Muscle layer of duodenum (tissue), 2 donors: ENCODE measurements around the gene PAN2.
"Not testable (repeated sequence)": the region's sequence is repeated elsewhere in the genome, so short reads cannot be mapped to it uniquely, and the experiment has no call there.

ENCODE experiments used
- H3K27ac ChIP-seq: one replicate; pipeline ENCODE4 v1.7.0; 2013; ENCODE audit warnings: mild to moderate bottlenecking, low read length
- H3K27me3 ChIP-seq: one replicate; pipeline ENCODE4 v1.7.0; 2013; ENCODE audit warnings: low read depth, mild to moderate bottlenecking, control low read depth, low read length
- H3K36me3 ChIP-seq, 2 donors: one replicate each; pipeline ENCODE4 v1.7.0; 2013; ENCODE audit warnings: low read length in 2 of 2, control low read depth in 1 of 2, mild to moderate bottlenecking in 1 of 2; ENCODE audit not compliant: insufficient read depth in 2 of 2, control insufficient read depth in 1 of 2
- H3K4me1 ChIP-seq, 2 donors: one replicate each; pipeline ENCODE4 v1.7.0; 2013; ENCODE audit warnings: low read length in 2 of 2, mild to moderate bottlenecking in 2 of 2, control low read depth in 1 of 2, moderate library complexity in 1 of 2; ENCODE audit not compliant: insufficient read depth in 2 of 2, control insufficient read depth in 1 of 2
- H3K4me3 ChIP-seq, 2 donors: one replicate each; pipeline ENCODE4 v1.7.0; 2013; ENCODE audit warnings: low read length in 2 of 2, low read depth in 1 of 2, mild to moderate bottlenecking in 1 of 2
- H3K9me3 ChIP-seq, 2 donors: one replicate each; pipeline ENCODE4 v1.7.0; 2013; ENCODE audit warnings: low read length in 2 of 2, control low read depth in 1 of 2, mild to moderate bottlenecking in 1 of 2; ENCODE audit not compliant: control insufficient read depth in 1 of 2
- donor health status: healthy.

Gene PAN2

DNA sequence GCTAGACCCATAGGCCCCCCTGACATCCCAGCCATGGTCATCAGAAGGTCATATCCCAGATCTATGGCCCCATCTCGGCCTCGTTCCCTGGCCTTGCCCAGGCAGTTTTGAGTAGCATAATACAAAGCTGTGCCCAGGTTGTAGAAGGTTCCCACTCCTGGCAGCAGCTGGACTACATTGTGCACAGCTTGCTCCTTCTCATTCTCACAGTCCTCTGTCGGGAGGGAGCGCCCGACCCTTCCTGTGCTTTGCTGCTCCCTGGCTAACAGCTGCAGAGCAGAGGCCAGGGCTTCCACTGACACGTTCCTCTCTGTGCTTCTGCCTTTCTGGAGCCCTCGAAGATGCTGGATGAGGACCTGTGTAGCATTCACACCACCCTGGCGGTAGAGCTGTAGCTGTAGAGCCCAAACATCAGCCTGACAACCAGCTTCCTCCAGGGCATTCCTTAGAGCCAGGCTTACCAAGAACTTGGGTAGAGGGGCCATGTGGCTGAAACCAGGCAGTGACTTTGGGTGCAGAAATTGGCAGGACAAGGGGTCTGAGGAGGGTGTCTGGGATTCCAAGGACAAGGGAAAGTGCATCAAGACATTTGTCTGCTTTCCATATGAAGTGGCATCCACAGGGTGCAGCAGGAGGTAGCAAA lies 27.8 kb upstream of the PAN2 start:
- H3K27me3 ChIP-seq = no peaks in the 10 kb centered on the region
- H3K27ac ChIP-seq = no peak overlapping the region
- H3K4me3 ChIP-seq = peak overlapping the region in 1 of 2 donors; percentile 97
- peaks cover 0 to 12% of the 10 kb centered on the region in 2 donors for H3K4me1 ChIP-seq
- H3K9me3 ChIP-seq = no peaks in the 10 kb centered on the region
- H3K36me3 ChIP-seq = peaks cover 0 to 4% of the 10 kb centered on the region in 2 donors

DNA sequence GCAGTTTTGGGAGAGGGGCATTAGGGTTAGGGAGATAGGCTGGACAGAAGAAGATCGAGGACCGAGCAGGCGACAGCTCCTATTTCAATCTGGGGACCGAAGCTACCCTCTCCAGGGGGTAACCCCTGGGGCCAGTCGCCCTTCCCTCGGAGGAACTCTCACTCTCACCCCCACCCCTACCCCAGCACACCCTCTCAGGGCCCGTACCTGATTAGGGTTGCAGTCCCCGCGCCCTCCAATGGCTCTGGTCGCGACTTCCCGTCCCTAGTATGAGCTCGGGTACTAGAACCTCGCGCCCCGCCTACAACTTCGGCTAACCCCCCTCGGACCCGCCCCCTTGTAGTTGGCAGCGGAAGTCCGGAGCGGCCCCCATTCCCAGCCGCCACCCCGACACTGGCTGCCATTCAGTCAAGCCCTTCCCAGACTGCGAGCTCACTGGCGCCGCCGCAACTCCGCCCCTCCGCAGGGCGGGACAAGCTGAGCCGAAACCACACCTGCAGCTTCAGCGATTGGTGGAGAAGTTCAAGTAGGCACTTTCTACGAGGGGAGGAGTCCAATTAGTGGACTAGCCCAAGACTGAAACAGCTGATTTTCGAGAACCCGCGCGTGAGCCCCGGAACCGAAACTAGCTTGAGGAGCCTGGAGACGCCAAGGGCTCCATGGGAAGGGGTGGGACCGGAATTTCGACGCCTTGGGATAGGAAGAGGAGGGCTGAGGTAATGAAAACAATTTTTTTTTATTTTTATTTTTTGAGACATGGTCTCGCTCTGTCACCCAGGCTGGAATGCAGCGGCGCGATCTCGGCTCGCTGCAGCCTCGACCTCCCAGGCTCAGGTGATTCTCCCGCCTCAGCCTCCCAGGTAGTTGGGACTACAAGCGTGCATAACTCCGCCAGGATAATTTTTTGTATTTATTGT lies 26.3 kb upstream of the PAN2 start, which contains the start of gene STAT2:
Gene STAT2 (minus strand): TSS at position 257 of the 917 bp plus-strand sequence. CDS start 3,536 bp downstream, outside the sequence.
- no peaks in the 10 kb centered on the region for H3K9me3 ChIP-seq
- no peaks in the 10 kb centered on the region for H3K27me3 ChIP-seq
- peaks cover 12 to 17% of the 10 kb centered on the region in 2 donors for H3K36me3 ChIP-seq
- H3K4me1 ChIP-seq = peaks cover 0 to 12% of the 10 kb centered on the region in 2 donors
- peak within 1 kb of the TSS; percentile 94 for H3K27ac ChIP-seq
- H3K4me3 ChIP-seq = peak within 1 kb of the TSS; percentile 65 to 97

DNA sequence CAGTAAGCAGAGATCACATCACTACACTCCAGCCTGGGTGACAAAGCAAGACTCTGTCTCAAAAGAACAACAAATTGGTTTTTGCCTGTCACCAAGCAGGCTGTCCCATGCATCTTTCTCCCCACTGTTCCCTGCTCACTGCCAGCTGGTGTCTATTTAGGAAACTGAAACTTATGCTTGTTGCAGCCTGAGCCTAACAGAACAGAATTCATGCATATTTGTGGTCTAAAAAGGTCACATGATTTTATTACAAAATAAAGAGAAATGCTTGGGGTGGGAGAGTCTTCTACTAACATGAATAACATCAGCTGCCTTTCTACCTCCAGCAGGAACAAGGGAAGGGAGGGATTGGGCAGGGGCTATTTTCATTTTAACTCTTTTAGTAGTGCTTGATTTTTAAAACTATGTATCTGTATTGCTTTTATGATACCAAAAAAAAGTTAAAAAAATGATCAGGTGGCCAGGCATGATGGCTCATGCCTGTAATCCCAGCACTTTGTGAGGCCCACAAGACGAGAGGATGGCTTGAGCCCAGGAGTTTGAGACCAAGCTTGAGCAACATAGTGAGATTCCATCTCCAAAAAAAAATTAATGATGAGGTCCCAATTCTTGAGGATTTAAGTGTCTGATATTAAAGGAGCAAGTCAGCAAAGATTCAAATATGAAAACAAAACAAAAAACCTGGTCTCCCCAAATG lies 25.2 kb upstream of the PAN2 start:
- Histone ChIP-seq H3K36me3 (peaks cover 23 to 28% of the 10 kb centered on the region in 2 donors), H3K27ac (peak overlapping the region; percentile 94), H3K27me3 (no peaks in the 10 kb centered on the region), H3K4me1 (peaks cover 0 to 12% of the 10 kb centered on the region in 2 donors), H3K4me3 (peak overlapping the region; percentile 65 to 97), H3K9me3 (no peaks in the 10 kb centered on the region)

DNA sequence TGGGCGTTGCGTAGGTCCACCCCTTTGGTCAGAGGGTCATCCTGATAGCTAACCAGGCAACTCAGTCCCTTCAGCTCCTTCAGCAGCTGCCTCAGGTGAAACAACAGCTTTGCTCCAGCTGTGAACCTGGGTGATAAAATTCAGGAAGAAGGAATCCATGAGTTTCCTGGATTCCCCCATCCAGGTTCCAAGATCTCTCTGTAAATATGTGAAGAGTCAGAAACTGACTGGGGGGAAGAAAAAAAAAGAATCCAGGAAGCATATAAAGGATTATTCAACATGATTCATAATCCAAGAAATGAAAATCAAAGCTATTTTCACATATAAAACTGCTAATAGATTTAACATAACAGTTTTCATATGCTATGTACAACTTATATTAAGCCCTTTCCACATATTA lies 17.5 kb upstream of the PAN2 start:
- H3K36me3 ChIP-seq = peaks cover 65 to 84% of the 10 kb centered on the region in 2 donors
- no peaks in the 10 kb centered on the region for H3K4me1 ChIP-seq
- no peak overlapping the region for H3K4me3 ChIP-seq
- no peak overlapping the region for H3K27ac ChIP-seq
- no peaks in the 10 kb centered on the region for H3K27me3 ChIP-seq
- no peaks in the 10 kb centered on the region for H3K9me3 ChIP-seq

DNA sequence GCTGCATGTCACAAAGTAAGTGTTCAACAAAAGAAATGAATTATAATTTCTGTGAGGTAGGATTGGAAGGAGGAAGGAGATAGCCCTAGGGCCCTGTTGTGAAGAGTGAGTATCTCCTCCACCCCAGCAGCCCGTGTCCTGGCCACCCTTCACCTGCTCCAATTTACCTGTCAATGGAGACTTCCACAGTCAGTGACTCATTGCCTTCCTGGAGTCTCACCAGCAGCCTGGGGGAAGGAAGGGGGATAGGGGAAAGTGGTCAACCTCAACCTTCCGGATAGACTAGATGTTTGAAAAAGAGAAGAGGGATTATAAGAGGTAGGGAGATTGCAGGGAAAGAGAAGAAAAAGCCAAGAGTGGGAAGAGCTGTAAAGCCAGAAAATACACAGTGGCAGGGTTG lies 16.9 kb upstream of the PAN2 start:
- Histone ChIP-seq H3K36me3 (peaks cover 62 to 84% of the 10 kb centered on the region in 2 donors), H3K4me3 (no peak overlapping the region), H3K27ac (no peak overlapping the region), H3K27me3 (no peaks in the 10 kb centered on the region), H3K9me3 (no peaks in the 10 kb centered on the region), H3K4me1 (no peaks in the 10 kb centered on the region)

DNA sequence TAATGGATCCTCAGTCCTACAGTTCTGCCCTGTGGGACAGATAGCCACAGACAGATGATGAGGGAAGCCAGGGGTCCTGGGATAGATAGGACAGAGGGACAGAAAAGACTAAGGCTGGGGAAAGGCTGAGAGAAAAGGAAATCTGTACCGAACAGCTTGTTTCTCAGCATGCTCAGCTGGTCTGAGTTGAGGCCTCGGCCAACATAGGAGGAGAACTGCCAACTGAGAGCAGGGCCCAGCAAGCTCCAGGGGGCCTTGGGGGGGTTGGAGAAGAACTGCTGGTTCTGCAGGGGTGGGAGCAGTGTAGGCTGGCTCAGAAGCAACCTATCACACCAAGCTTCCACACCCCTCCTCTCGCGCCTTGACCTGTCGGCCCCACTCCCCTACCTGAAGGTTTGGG lies 15.0 kb upstream of the PAN2 start:
- no peak overlapping the region for H3K27ac ChIP-seq
- H3K4me1 ChIP-seq = no peaks in the 10 kb centered on the region
- no peaks in the 10 kb centered on the region for H3K27me3 ChIP-seq
- H3K4me3 ChIP-seq = no peak overlapping the region
- no peaks in the 10 kb centered on the region for H3K9me3 ChIP-seq
- H3K36me3 ChIP-seq = peaks cover 52 to 73% of the 10 kb centered on the region in 2 donors

DNA sequence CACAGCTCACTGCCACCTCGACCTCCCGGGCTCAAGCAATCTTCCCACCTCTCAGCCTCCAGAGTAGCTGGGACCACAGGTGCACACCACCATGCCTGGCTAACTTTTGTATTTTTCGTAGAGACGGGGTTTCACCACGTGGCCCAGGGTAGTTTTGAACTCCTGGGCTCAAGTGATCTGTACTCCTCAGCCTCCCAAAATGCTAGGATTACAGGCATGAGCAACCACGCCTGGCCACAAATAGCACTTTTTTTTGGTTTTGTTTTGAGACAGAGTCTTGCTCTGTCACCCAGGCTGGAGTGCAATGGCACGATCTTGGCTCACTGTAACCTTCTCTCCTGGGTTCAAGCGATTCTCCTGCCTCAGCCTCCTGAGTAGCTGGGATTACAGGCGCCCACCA lies 13.5 kb upstream of the PAN2 start:
- not testable (repeated sequence) for H3K4me3 ChIP-seq, H3K27ac ChIP-seq, H3K9me3 ChIP-seq, H3K27me3 ChIP-seq, H3K4me1 ChIP-seq
- H3K36me3 ChIP-seq = peaks cover 66 to 77% of the 10 kb centered on the region in 2 donors

DNA sequence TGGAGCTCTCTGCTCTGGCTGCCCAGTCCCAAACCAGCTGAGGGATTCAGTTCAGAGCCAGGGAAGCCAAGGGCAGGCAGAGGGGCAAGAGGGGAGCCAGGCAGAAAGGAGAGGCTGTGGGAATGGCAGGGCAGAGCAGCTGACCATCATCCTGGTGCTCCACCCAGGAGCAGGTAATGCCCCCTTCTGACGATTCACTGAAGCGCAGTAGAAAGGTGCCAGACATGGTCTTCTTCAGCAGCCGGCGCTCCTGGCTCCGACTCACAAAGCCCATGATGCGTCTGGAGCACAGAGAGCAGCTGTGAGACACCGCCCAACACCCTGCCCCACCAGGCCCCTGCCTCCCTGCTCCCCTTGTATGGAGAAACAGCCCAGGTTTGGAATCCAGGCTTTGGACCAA lies 12.9 kb upstream of the PAN2 start:
- Histone ChIP-seq H3K27ac (no peak overlapping the region), H3K27me3 (no peaks in the 10 kb centered on the region), H3K36me3 (peaks cover 66 to 76% of the 10 kb centered on the region in 2 donors), H3K9me3 (no peaks in the 10 kb centered on the region), H3K4me1 (no peaks in the 10 kb centered on the region), H3K4me3 (no peak overlapping the region)

DNA sequence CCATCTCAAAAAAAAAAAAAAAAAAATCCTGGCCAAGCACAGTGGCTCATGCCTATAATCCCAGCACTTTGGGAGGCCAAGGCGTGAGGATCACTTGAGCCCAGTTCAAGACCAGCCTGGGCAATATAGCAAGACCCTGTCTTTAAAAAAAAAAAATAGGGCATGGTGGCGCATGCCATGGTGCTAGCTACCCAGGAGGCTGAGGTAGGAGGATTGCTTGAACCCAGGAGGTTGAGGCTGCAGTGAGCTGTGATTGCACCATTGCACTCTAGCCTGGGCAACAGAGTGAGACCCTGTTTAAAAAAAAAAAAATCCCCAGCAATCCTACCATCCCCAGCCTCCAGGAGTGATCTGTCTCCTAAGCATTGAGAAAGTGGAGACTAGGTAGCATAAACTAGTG lies 8.5 kb upstream of the PAN2 start:
- not testable (repeated sequence) for H3K27me3 ChIP-seq, H3K4me1 ChIP-seq, H3K9me3 ChIP-seq, H3K4me3 ChIP-seq, H3K27ac ChIP-seq
- peaks cover 35% of the 10 kb centered on the region in 2 donors for H3K36me3 ChIP-seq

DNA sequence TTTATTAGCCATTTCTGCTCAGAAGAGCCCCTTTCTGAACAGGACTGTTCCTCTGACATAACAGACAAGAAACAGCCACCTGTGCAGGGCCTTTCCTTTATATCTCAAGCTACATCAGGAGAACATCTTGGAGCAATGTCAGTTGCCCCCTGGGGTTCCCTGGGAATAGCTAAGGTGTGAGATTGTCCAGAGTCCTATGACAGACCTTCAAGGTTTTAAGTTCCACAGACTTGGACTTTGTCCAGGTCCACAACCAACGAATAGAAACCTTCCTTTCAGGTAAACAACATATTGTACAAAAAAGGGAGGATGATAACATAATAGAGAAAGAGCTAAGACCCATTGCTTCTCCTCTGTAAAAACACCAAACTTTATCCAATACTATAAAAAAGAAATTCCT lies 7.8 kb upstream of the PAN2 start:
- Histone ChIP-seq H3K4me1 (no peaks in the 10 kb centered on the region), H3K27me3 (no peaks in the 10 kb centered on the region), H3K4me3 (no peak overlapping the region), H3K27ac (no peak overlapping the region), H3K9me3 (no peaks in the 10 kb centered on the region), H3K36me3 (peaks cover 29 to 33% of the 10 kb centered on the region in 2 donors)

DNA sequence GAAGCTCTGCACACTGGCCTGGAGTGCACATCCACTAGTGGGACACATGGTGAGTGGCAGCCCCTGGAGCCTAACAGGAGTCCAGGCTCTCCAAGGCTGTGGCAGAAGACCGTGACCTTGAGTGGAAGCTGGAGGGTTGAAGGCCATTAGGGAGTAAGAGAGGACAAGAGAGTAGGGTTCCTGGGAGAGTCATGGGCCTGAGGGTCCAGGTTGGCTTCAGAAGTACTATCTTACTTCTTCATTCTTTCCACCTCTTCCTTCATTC lies 5.3 kb upstream of the PAN2 start:
- Histone ChIP-seq H3K4me1 (peaks cover 0 to 3% of the 10 kb centered on the region in 2 donors), H3K27ac (no peak overlapping the region), H3K27me3 (no peaks in the 10 kb centered on the region), H3K9me3 (no peaks in the 10 kb centered on the region), H3K4me3 (no peak overlapping the region), H3K36me3 (peaks cover 16 to 23% of the 10 kb centered on the region in 2 donors)
